K562 (cell line): ENCODE results near the gene TMCC1.

Source experiments
- CTCF ChIP-seq, 3 experiments: IDR thresholded peaks in 2 of 3; conservative IDR thresholded peaks in 1 of 3; 2 replicates each; pipeline ENCODE4 v1.5.1; 2011 to 2012; ENCODE audit warnings: low read length in 3 of 3, mild to moderate bottlenecking in 3 of 3, control low read depth in 2 of 3, improper control_type of control experiment in 1 of 3, inconsistent platforms in 1 of 3, low read depth in 1 of 3, mixed read lengths in 1 of 3, moderate library complexity in 1 of 3; ENCODE audit not compliant: insufficient read depth in 2 of 3
- SETDB1 ChIP-seq: IDR thresholded peaks from one replicate; pipeline ENCODE4 v1.6.1; 2012; ENCODE audit warnings: low read length, control low read depth, inconsistent platforms
- SRSF3 ChIP-seq: fragments of 200-400 bp; formaldehyde crosslinking; IDR thresholded peaks from 2 replicates; pipeline ENCODE4 v1.6.1; 2016; ENCODE audit warnings: mild to moderate bottlenecking, low read length, moderate library complexity; ENCODE audit not compliant: insufficient read depth
- ZNF280B ChIP-seq: fragments of 250-450 bp; sonication (Bioruptor Pico); IDR thresholded peaks from 2 replicates; pipeline ENCODE4 v1.5.1; 2021; ENCODE audit warnings: mild to moderate bottlenecking

GRCh38 chr3:129834580-129834979, 58.9 kb downstream of the TMCC1 start:
- no peak for TF ChIP-seq CTCF (IDR thresholded peaks at IDR 0.05 in 2 of 3, conservative IDR thresholded peaks at IDR 0.05 in 1 of 3; ENCODE audit: insufficient read depth in 2 of 3, low read depth in 1 of 3, low read length in 3 of 3)
- no peak for TF ChIP-seq SRSF3
- TF ChIP-seq SETDB1: no peak
- no peak for TF ChIP-seq ZNF280B
